SH-SY5Y (cell line): Measurements from ENCODE around the gene TNIK.

Experiments
- GATA2 ChIP-seq: IDR thresholded peaks from 2 replicates; pipeline ENCODE4 v1.6.1; 2011; ENCODE audit warnings: mild to moderate bottlenecking, low read depth, low read length
- GATA3 ChIP-seq: IDR thresholded peaks from 2 replicates; pipeline ENCODE4 v1.6.1; 2011; ENCODE audit warnings: low read depth, mild to moderate bottlenecking, low read length, moderate library complexity

The TNIK gene

GRCh38 chr3:171172070-171172469 lies 288.1 kb downstream of the TNIK start:
- TF ChIP-seq GATA2 = no peak
- TF ChIP-seq GATA3 = no peak

GRCh38 chr3:171169866-171170265 lies 290.3 kb downstream of the TNIK start:
- TF ChIP-seq GATA3 = no peak
- no peak for TF ChIP-seq GATA2

GRCh38 chr3:171169443-171169842 lies 290.8 kb downstream of the TNIK start:
- no peak for TF ChIP-seq GATA2
- no peak for TF ChIP-seq GATA3

GRCh38 chr3:171168551-171168950 lies 291.7 kb downstream of the TNIK start:
- TF ChIP-seq GATA3 (no peak), GATA2 (no peak)

GRCh38 chr3:171168086-171168485 lies 292.1 kb downstream of the TNIK start:
- TF ChIP-seq GATA2 (no peak), GATA3 (no peak)

GRCh38 chr3:171165983-171166382 lies 294.2 kb downstream of the TNIK start:
- TF ChIP-seq GATA2 (no peak), GATA3 (no peak)

GRCh38 chr3:171165499-171165921 lies 294.7 kb downstream of the TNIK start:
- TF ChIP-seq GATA2 (no peak), GATA3 (no peak)

GRCh38 chr3:171164067-171164465 lies 296.1 kb downstream of the TNIK start:
- TF ChIP-seq GATA3 (no peak), GATA2 (no peak)

GRCh38 chr3:171163101-171164066 lies 296.8 kb downstream of the TNIK start:
- TF ChIP-seq GATA3 (no peak), GATA2 (no peak)

GRCh38 chr3:171160325-171160724 lies 299.9 kb downstream of the TNIK start:
- TF ChIP-seq GATA3 (no peak), GATA2 (no peak)

- TF ChIP-seq GATA3 = no peak
These were observed 300.4 kb downstream of the TNIK start for GRCh38 chr3:171159822-171160157.

- TF ChIP-seq GATA2 = no peak
- TF ChIP-seq GATA3 = no peak
These were observed 301.0 kb downstream of the TNIK start for GRCh38 chr3:171159024-171159821.

- no peak for TF ChIP-seq GATA2
- no peak for TF ChIP-seq GATA3
These were observed 302.2 kb downstream of the TNIK start for GRCh38 chr3:171157980-171158379.

- no peak for TF ChIP-seq GATA2
- no peak for TF ChIP-seq GATA3
These were observed 302.9 kb downstream of the TNIK start for GRCh38 chr3:171157286-171157685.
